Choroid plexus epithelial cell (primary cell): ENCODE measurements around the gene UHRF1.
A peak's percentile ranks its signal among the peaks of the same experiment; 100 is the strongest.
"Not testable (repeated sequence)": the region's sequence is repeated elsewhere in the genome, so short reads cannot be mapped to it uniquely, and the experiment has no call there.

ENCODE experiments used
- DNase-seq: peaks from one replicate; pipeline ENCODE4 v3.0.0-alpha.2; 2010; ENCODE audit warnings: low read depth
- H3K4me3 ChIP-seq: 2 replicates; pipeline ENCODE4 v1.5.1; 2011; ENCODE audit warnings: low read depth, mild to moderate bottlenecking, control low read depth, low read length, moderate library complexity
- CTCF ChIP-seq: conservative IDR thresholded peaks from 2 replicates; pipeline ENCODE4 v1.5.1; 2011; ENCODE audit warnings: low read depth, mild to moderate bottlenecking, control low read depth, inconsistent platforms, low read length, moderate library complexity

The UHRF1 gene

GRCh38 chr19:4971424-4971793 is 62.1 kb downstream of the UHRF1 start:
- no peak for TF ChIP-seq CTCF
- H3K4me3 ChIP-seq = peak overlapping the region; percentile 70
- peak; percentile 23 for DNase-seq

DNA sequence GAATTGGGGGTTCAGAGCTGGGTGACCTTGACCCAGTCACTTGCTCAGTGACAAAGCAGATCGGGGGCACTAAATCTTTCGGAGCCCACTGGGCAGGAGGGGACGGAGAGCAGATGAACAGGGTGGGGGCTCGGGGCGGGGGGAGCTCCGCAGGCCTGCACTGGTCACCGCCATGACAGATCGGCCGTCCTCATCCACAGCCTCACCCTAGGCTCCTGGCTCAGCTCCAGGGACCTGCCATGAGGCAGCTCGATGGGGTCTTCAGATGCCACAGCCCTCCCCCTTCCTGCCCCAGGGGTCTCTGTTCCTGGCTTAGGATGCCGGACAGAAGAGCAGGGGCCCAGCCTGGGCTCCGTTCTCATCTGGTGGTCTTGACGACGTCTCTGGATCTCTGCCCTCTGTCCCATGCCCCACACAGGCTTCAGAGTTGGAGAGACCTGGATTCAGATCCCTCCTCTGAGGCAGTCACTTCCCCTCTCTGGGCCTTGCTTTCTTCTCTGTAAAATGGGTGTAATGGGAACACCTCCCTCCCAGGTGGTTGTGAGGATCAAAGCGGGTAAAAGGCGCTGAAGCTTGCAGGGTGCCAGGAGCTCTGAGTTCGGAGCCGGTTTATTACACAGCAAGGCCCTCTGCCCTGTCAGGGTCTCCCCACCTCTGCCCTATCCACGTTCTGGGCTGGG is 62.7 kb downstream of the UHRF1 start:
- H3K4me3 ChIP-seq = peak overlapping the region; percentile 70
- no peak for TF ChIP-seq CTCF
- DNase-seq = no peak

- H3K4me3 ChIP-seq = no peak overlapping the region
- peak; percentile 28 for DNase-seq
- no peak for TF ChIP-seq CTCF
These were observed 63.4 kb downstream of the UHRF1 start for GRCh38 chr19:4972509-4973230.

- no peak overlapping the region for H3K4me3 ChIP-seq
- no peak for DNase-seq
- TF ChIP-seq CTCF = no peak
These were observed 65.7 kb downstream of the UHRF1 start for GRCh38 chr19:4974880-4975469.

DNA sequence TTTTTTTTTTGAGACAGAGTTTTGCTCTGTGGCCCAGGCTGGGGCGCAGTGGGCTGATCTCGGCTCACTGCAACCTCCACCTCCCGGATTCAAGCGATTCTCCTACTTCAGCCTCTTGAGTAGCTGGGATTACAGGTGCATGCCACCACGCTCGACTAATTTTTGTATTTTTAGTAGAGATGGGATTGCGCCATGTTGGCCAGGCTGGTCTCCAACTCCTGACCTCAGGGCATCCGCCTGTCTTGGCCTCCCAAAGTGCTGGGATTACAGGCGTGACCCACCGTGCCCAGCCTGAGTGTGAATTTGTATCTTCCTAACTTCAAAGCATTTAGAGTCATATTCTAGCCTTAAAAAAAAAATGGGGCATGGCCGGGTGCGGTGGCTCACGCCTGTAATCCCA is 66.3 kb downstream of the UHRF1 start:
- not testable (repeated sequence) for H3K4me3 ChIP-seq, DNase-seq

DNA sequence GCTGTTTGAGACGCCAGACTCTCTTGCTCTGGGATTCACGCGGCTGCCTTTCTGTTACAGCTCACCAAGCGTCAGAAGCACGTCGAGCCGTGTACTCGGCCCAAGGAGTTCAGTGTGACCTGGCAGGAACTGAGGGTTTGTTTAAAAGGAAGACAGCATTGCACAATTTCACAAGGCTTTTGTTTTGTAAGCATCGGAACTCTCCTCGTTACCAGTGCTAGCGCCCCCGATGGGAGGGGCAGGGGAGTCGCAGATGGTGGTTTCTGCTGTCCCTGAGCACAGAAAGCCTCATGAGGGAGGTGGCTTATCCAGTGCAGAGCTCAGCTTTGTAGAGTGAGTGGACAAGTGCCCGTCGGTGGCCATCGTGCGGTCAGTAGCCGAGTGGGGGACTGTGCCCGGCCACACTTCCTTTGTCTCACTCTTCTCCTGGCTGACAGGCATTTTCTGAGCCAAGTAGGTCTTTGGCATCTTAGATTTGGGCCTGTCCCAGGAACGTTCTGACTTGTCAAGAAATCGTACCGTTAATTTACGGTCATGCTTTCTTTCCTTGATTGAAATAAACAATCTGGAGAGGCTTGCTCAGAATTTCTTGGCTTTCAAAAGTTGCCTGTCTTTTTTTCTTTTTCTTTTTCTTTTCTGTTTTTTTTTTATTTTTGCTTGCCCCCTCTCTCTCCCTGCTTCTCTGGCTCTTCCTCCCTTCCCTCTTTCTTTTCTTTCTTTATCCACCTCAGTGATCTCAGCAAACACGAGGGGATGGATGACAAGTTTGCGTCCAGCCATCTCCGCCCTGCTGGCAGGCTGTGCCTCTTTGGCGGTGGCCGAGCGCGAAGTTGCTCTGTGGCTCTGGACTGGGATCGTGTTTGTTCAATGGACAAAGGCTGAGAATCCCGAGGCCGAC is 67.3 kb downstream of the UHRF1 start:
- H3K4me3 ChIP-seq = no peak overlapping the region
- DNase-seq = peak; percentile 98
- TF ChIP-seq CTCF = peak; percentile 76
